Psoas muscle (tissue), 8 donors: ENCODE data around the gene STAP2. TPM values are rescaled to one million over a fixed set of nuclear protein-coding genes. Genes with fewer than 3 reads are reported as not detected.

Experiments
- ATAC-seq, 4 donors: fragments of 200-7000 bp; cut with Tn5 transposase; one replicate each; pipeline ENCODE4 v1.9.1; 2020; ENCODE audit warnings: moderate library complexity in 3 of 4, mild to moderate bottlenecking in 2 of 4
- DNase-seq, 2 donors: peaks; one replicate each; pipeline ENCODE4 v3.0.0-alpha.2; 2020
- H3K27ac ChIP-seq: fragments of 200-600 bp; one replicate; pipeline ENCODE4 v1.8.0; 2022
- H3K27me3 ChIP-seq, 3 donors: fragments of 200-600 bp in 1 of 3; one replicate each; pipeline versions ENCODE4 v1.6.1 to v1.8.0; 2013 to 2022; ENCODE audit warnings: low read length in 2 of 3, mild to moderate bottlenecking in 2 of 3, moderate library complexity in 1 of 3; ENCODE audit not compliant: insufficient read depth in 3 of 3
- H3K36me3 ChIP-seq, 2 donors: fragments of 200-600 bp in 1 of 2; one replicate each; pipeline versions ENCODE4 v1.6.1 to v1.8.0; 2013 to 2022; ENCODE audit warnings: low read depth in 1 of 2, mild to moderate bottlenecking in 1 of 2, moderate library complexity in 1 of 2; ENCODE audit not compliant: insufficient read depth in 1 of 2
- H3K4me1 ChIP-seq: fragments of 200-600 bp; one replicate; pipeline ENCODE4 v1.8.0; 2022
- H3K4me3 ChIP-seq: fragments of 200-600 bp; one replicate; pipeline ENCODE4 v1.8.0; 2022; ENCODE audit warnings: mild to moderate bottlenecking
- H3K9me3 ChIP-seq: fragments of 200-600 bp; one replicate; pipeline ENCODE4 v1.8.0; 2022
- WGBS, 3 donors: extraction: QIAGEN DNeasy Blood & Tissue Kit; methylation state at CpG; one replicate each; pipeline versions ENCODE4 v1.1.6 to v1.1.7; 2013; 5-methylcytosine and 5-hydroxymethylcytosine counted together
- intact Hi-C, 2 donors: fragments of 100-400 bp; cut with DNase I; formaldehyde crosslinking; loops; one replicate each; pipeline versions ENCODE4 v1.11.0 to v1.14.2; 2022
- polyA plus RNA-seq, 3 donors: library from polyadenylated mRNA; stranded (reverse); fragments of 200-250 nt; gene quantifications; one replicate each; pipeline ENCODE4 v1.2.3, GENCODE V29; 2013
- total RNA-seq, 4 donors: library from RNA; stranded (reverse); fragmentation: NEBNext Ultra II Directional in 2 of 4; extraction: Animal tissue kit (Norgen Biotek cat#: 25700) in 2 of 4; gene quantifications; one replicate each; pipeline versions ENCODE4 v1.2.1 to v1.2.4, GENCODE V29; 2021 to 2023
- TF ChIP-seq, protein P1 (sequence below): fragments of 200-600 bp; IDR thresholded peaks from one replicate; pipeline ENCODE4 v1.8.0; 2022; ENCODE audit warnings: antibody characterized with exemption
- donor health status: healthy with polysubstance abuse.
- donor health status: DM: no; HTN: no; CAD: no; lungs with moderate emphysema.
- donor health status: Bipolar disorder and iron deficiency.
- donor health status: healthy.
- donor health status: DM: yes; HTN: yes; CAD: no.
- donor health status: DM: no; HTN: no; CAD: no.
- donor health status: DM: no; HTN: no; CAD: no.
- donor health status: DM: yes; HTN: yes; CAD: no.

Gene STAP2
- total and polyA plus RNA-seq, 7 donors = 0.31 to 3.7 (median 0.66) TPM

DNA sequence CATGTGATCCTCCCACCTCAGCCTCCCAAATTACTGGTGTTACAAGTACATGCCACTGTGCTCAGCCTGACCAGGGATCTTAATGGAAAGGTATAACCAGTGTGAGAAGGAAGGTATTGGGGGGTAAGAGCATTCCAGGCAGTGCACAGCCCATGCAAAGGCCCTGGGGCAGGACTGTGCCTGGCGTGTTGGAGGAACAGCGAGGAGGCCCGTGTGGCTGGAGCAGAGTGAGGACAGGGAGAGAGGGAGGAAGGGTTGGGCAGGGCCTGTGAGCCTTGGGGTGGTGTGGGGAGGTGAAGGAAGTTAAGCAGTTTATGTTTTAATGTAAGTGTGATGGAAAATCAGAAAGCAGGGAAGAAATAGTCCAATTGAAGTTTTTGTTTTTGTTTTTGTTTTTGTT is 38.0 kb downstream of the STAP2 start:
- H3K9me3 ChIP-seq = no peaks in the 10 kb centered on the region
- H3K4me1 ChIP-seq = no peaks in the 10 kb centered on the region
- H3K4me3 ChIP-seq = no peak overlapping the region
- intact Hi-C loops = no loop called here
- H3K36me3 ChIP-seq = no peaks in the 10 kb centered on the region
- peaks cover 0 to 28% (median 9%) of the 10 kb centered on the region in 3 donors for H3K27me3 ChIP-seq
- ATAC-seq (no peak), DNase-seq (no peak)
- WGBS, 3 donors = 92 to 94% (median 92%) methylated on average over 3 of the region's 3 CpGs
- no peak overlapping the region for H3K27ac ChIP-seq
- TF ChIP-seq, protein P1, sequence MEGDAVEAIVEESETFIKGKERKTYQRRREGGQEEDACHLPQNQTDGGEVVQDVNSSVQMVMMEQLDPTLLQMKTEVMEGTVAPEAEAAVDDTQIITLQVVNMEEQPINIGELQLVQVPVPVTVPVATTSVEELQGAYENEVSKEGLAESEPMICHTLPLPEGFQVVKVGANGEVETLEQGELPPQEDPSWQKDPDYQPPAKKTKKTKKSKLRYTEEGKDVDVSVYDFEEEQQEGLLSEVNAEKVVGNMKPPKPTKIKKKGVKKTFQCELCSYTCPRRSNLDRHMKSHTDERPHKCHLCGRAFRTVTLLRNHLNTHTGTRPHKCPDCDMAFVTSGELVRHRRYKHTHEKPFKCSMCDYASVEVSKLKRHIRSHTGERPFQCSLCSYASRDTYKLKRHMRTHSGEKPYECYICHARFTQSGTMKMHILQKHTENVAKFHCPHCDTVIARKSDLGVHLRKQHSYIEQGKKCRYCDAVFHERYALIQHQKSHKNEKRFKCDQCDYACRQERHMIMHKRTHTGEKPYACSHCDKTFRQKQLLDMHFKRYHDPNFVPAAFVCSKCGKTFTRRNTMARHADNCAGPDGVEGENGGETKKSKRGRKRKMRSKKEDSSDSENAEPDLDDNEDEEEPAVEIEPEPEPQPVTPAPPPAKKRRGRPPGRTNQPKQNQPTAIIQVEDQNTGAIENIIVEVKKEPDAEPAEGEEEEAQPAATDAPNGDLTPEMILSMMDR = no peak

GRCh38 chr19:4298810-4299550 is 39.6 kb downstream of the STAP2 start:
- H3K27me3 ChIP-seq = peaks cover 0 to 18% (median 4%) of the 10 kb centered on the region in 3 donors
- intact Hi-C loops = no loop called here

GRCh38 chr19:4297901-4298809 is 40.5 kb downstream of the STAP2 start:
- Histone ChIP-seq H3K9me3 (no peaks in the 10 kb centered on the region), H3K27me3 (peaks cover 0 to 16% (median 4%) of the 10 kb centered on the region in 3 donors), H3K36me3 (no peaks in the 10 kb centered on the region), H3K27ac (no peak overlapping the region), H3K4me3 (no peak overlapping the region), H3K4me1 (no peaks in the 10 kb centered on the region)
- TF ChIP-seq, protein P1 = no peak
- ATAC-seq (no peak), DNase-seq (no peak)
- WGBS, 3 donors = 74 to 80% (median 76%) methylated on average over 27 of the region's 27 CpGs
- intact Hi-C loops = no loop called here

More at GRCh38 chr19:4298810-4299550, 39.6 kb downstream of the STAP2 start:
- DNase-seq (no peak), ATAC-seq (no peak)
- no peak overlapping the region for H3K4me3 ChIP-seq
- no peaks in the 10 kb centered on the region for H3K4me1 ChIP-seq
- WGBS, 3 donors = 79 to 87% (median 80%) methylated on average over 8 of the region's 8 CpGs
- H3K36me3 ChIP-seq = no peaks in the 10 kb centered on the region
- no peaks in the 10 kb centered on the region for H3K9me3 ChIP-seq
- TF ChIP-seq, protein P1 = no peak
- H3K27ac ChIP-seq = no peak overlapping the region

DNA sequence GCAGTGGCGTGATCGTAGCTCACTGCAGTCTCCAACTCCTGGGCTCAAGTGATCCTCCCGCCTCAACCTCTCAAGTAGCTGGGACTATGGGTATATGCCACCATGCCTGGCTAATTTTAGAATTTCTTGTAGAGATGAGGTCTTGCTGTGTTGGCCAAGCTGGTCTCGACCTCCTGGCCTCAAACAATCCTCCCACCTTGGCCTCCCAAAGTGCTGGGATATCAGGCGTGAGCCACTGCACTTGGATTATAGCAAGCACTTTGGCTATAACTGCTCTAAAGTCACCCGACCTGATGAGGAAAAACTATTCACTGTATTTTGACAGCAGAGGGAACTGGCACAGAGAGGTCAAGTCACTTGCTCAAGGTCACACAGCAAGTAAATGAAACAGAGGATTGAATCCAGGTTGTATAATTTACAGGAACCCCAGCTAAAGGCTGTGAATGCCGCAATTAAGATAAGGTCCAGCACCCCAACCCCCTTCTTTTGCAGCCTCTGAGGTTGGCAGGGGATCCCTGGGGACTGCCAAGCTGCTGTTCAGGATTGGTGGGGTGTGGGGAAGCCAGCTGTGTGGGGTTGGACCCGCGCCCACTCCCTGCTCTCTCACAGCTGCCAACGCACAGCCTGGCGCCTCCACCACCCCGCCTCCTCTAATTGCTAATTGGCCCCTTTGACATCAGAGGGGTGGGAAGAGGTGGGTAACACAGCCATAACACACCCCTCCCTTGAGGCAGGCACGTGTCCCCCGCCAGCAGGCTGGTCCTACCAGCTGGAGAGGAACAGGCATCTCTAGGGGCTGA is 42.5 kb downstream of the STAP2 start:
- no peak overlapping the region for H3K27ac ChIP-seq
- no peaks in the 10 kb centered on the region for H3K36me3 ChIP-seq
- no peaks in the 10 kb centered on the region for H3K4me1 ChIP-seq
- intact Hi-C loops = no loop called here
- H3K9me3 ChIP-seq = no peaks in the 10 kb centered on the region
- DNase-seq (no peak), ATAC-seq (no peak)
- H3K4me3 ChIP-seq = no peak overlapping the region
- peaks cover 0 to 16% (median 7%) of the 10 kb centered on the region in 3 donors for H3K27me3 ChIP-seq
- 32 to 35% (median 35%) methylated on average over 14 of the region's 14 CpGs for WGBS, 3 donors
- TF ChIP-seq, protein P1 = no peak
